Peyer's patch (tissue), 4 donors: ENCODE measurements around the gene ZNF74. TPM values are rescaled to one million over a fixed set of nuclear protein-coding genes. Genes with fewer than 3 reads are reported as not detected.
"Not testable (repeated sequence)": the region's sequence is repeated elsewhere in the genome, so short reads cannot be mapped to it uniquely, and the experiment has no call there.

Source experiments
- DNase-seq, 3 donors: peaks; one replicate each; pipeline ENCODE4 v3.0.0-alpha.2; 2017 to 2019
- H3K27ac ChIP-seq, 4 donors: fragments of 200-600 bp; sonication (generic); one replicate each; pipeline ENCODE4 v1.5.1; 2016 to 2019
- H3K27me3 ChIP-seq, 2 donors: fragments of 200-600 bp; sonication (generic); one replicate each; pipeline ENCODE4 v1.5.1; 2019
- H3K36me3 ChIP-seq, 3 donors: fragments of 200-600 bp; sonication (generic); one replicate each; pipeline ENCODE4 v1.5.1; 2016 to 2019
- H3K4me1 ChIP-seq, 4 donors: fragments of 200-600 bp; sonication (generic); one replicate each; pipeline ENCODE4 v1.5.1; 2016 to 2019
- H3K4me3 ChIP-seq, 4 donors: fragments of 200-600 bp; sonication (generic); 1 replicate in 3 of 4; 2 replicates in 1 of 4; pipeline ENCODE4 v1.5.1; 2016 to 2019; ENCODE audit warnings: mild to moderate bottlenecking in 1 of 4
- H3K9me3 ChIP-seq, 4 donors: fragments of 200-600 bp; sonication (generic); one replicate each; pipeline ENCODE4 v1.5.1; 2016 to 2019; ENCODE audit warnings: mild to moderate bottlenecking in 1 of 4
- CTCF ChIP-seq, 6 experiments: fragments of 450-650 bp in 4 of 6; fragments of 200-600 bp in 2 of 6; sonication (generic) in 1 of 6; IDR thresholded peaks; one replicate each; pipeline ENCODE4 v1.5.1; 2017 to 2019; ENCODE audit warnings: antibody characterized with exemption in 6 of 6, mild to moderate bottlenecking in 3 of 6, moderate library complexity in 1 of 6
- POLR2A ChIP-seq, 2 donors: fragments of 450-650 bp; IDR thresholded peaks; one replicate each; pipeline ENCODE4 v1.5.1; 2017; ENCODE audit warnings: antibody characterized with exemption in 2 of 2, mild to moderate bottlenecking in 2 of 2, moderate library complexity in 2 of 2
- total RNA-seq, 4 donors: library from RNA; depleted of rRNA; stranded (reverse); fragments of >200 nt; gene quantifications; one replicate each; pipeline ENCODE4 v1.1.0, GENCODE V29; 2016

Gene ZNF74
- total RNA-seq, 4 donors from 2014 or later = 2.1 to 12.0 (median 9.3) TPM

DNA sequence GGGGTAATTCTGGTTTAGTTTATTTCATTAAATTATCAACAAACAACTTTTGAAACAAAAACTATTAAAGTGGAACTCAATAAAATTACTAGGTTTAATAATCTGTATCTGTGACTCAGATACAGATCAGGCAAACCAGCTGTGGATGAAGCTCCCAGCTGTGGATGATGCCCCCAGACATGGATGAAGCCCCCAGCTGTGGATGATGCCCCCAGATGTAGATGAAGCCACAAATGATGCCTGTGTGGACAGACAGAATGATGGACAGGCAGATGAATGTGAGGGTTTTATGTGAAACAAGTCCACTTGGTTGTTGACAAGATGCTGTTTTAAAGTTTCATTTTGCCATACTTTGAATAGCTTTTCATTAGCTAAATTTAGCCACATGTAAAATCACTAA, 5.8 kb upstream of the ZNF74 start:
- TF ChIP-seq POLR2A (IDR thresholded peaks at IDR 0.05) (no peak), CTCF (IDR thresholded peaks at IDR 0.05) (no peak)
- H3K27ac ChIP-seq = no peak overlapping the region
- no peaks in the 10 kb centered on the region for H3K36me3 ChIP-seq
- H3K4me3 ChIP-seq = no peak overlapping the region
- no peak for DNase-seq
- H3K9me3 ChIP-seq = no peaks in the 10 kb centered on the region
- no peaks in the 10 kb centered on the region for H3K4me1 ChIP-seq
- no peaks in the 10 kb centered on the region for H3K27me3 ChIP-seq

DNA sequence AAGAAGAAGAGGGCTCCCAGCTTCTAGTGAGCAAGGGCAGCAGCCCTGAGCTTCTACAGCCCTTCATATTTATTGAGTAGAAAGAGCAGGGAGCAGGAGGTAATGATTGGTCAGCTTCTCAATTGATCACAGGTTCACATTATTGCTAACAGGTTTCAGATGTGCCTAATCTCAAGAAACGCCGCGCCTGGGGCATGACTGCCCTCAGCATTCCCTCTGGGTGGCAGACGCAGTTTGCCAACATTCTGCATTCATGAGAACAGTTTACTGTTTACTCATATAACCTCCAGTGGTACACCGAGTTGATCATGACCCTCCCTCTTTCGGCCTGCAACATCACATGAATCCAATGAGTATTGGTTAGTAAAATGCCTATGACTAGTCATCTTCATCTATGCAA, 4.7 kb upstream of the ZNF74 start:
- no peak for TF ChIP-seq CTCF (IDR thresholded peaks at IDR 0.05)
- no peak for TF ChIP-seq POLR2A (IDR thresholded peaks at IDR 0.05)
- no peaks in the 10 kb centered on the region for H3K9me3 ChIP-seq
- DNase-seq = no peak
- no peak overlapping the region for H3K27ac ChIP-seq
- H3K36me3 ChIP-seq = no peaks in the 10 kb centered on the region
- no peak overlapping the region for H3K4me3 ChIP-seq
- peaks cover 0 to 4% (median 1%) of the 10 kb centered on the region in 4 donors for H3K4me1 ChIP-seq
- H3K27me3 ChIP-seq = no peaks in the 10 kb centered on the region

- Histone ChIP-seq H3K9me3 (no peaks in the 10 kb centered on the region), H3K27me3 (no peaks in the 10 kb centered on the region), H3K36me3 (no peaks in the 10 kb centered on the region), H3K4me1 (peaks cover 0 to 14% (median 7%) of the 10 kb centered on the region in 4 donors), H3K27ac (no peak overlapping the region), H3K4me3 (no peak overlapping the region)
- TF ChIP-seq POLR2A (IDR thresholded peaks at IDR 0.05) (no peak), CTCF (IDR thresholded peaks at IDR 0.05) (no peak)
- DNase-seq = no peak
Observed at GRCh38 chr22:20390394-20390907, 3.5 kb upstream of the ZNF74 start.

DNA sequence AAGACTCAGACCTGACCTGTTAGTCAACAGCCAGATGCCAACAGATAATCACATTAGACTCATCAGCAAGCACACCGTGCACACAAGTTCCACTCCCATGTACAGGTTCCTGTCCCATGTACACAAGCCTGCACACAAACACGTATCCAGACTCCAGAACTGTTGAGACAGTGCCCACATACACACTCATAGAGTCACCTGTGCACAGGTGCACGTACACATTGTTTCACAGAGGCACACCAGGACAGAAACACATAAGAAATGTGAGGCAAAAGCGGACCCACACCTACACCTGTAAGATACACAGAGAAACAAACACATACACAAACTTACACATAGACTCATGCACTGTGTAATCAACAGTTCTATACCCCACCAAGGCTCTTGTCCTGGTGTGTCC, 2.7 kb upstream of the ZNF74 start:
- no peaks in the 10 kb centered on the region for H3K36me3 ChIP-seq
- H3K9me3 ChIP-seq = no peaks in the 10 kb centered on the region
- TF ChIP-seq POLR2A (IDR thresholded peaks at IDR 0.05) = no peak
- TF ChIP-seq CTCF (IDR thresholded peaks at IDR 0.05) = no peak
- no peak overlapping the region for H3K4me3 ChIP-seq
- no peaks in the 10 kb centered on the region for H3K27me3 ChIP-seq
- H3K4me1 ChIP-seq = peaks cover 0 to 15% (median 7%) of the 10 kb centered on the region in 4 donors
- H3K27ac ChIP-seq = no peak overlapping the region
- DNase-seq = no peak

DNA sequence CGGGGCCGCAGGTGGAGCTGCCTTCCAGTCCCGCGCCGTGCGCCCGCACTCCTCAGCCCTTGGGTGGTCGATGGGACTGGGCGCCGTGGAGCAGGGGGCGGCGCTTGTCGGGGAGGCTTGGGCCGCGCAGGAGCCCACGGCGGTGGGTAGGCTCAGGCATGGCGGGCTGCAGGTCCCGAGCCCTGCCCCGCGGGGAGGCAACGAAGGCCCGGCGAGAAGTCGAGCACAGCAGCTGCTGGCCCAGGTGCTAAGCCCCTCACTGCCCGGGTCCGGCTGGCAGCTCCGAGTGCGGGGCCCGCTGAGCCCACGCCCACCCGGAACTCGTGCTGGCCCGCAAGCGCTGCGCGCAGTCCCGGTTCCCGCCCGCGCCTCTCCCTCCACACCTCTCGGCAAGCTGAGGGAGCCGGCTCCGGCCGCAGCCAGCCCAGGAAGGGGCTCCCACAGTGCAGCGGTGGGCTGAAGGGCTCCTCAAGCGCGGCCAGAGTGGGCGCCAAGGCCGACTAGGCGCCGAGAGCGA, 1.5 kb upstream of the ZNF74 start:
- not testable (repeated sequence) for H3K4me3 ChIP-seq, H3K9me3 ChIP-seq, H3K27ac ChIP-seq, H3K27me3 ChIP-seq, DNase-seq, H3K36me3 ChIP-seq
- H3K4me1 ChIP-seq = peaks cover 0 to 15% (median 8%) of the 10 kb centered on the region in 4 donors

DNA sequence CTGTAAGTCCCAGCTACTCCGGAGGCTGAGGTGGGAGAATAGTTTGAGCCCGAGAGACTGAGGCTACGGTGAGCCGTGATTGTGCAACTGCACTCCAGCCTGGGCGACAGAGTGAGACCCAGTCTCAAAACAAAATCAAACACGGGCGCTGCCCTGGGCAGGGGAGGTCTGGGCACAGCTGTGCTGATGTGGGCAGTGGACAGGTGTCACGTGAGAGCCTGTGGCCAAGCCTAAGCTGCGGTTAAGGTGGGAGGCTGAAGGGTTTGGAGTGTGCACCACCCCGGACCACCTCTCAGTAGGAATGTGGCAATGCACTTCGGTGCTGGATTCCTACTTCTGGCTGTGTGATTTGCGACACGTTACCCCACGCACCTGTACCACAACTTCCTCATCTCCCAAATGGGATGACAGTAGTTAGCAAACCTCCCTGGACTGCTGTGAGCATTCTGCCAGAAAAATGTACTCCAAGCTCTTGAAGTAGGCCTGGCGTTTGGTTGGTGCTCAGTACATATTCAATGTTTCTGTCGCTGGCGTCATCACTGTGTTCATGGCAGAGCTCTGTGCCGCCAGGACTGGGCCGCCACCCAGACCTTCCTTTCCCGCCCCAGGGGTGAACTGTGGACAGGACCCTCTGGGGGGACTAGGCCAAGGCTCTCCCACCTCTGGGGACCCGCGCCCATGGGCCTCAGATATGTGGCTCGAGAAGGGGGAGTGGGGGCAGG, 807 bp upstream of the ZNF74 start:
- Histone ChIP-seq H3K27me3 (no peaks in the 10 kb centered on the region), H3K9me3 (no peaks in the 10 kb centered on the region), H3K4me3 (peak overlapping the region; percentile 78 to 81 (median 79)), H3K4me1 (peaks cover 0 to 15% (median 8%) of the 10 kb centered on the region in 4 donors), H3K36me3 (no peaks in the 10 kb centered on the region), H3K27ac (peak overlapping the region; percentile 63 to 83 (median 70))
- TF ChIP-seq POLR2A (IDR thresholded peaks at IDR 0.05) (no peak), CTCF (IDR thresholded peaks at IDR 0.05) (no peak)
- no peak for DNase-seq
